Measurements from ENCODE around the gene POU2AF2. TPM values are rescaled to one million over a fixed set of nuclear protein-coding genes. Genes with fewer than 3 reads are reported as not detected.
"Not testable (repeated sequence)": the region's sequence is repeated elsewhere in the genome, so short reads cannot be mapped to it uniquely, and the experiment has no call there.

The POU2AF2 gene
- polyA plus RNA-seq, 4 donors: 0.12 TPM; not detected in 3

GRCh38 chr11:111301004-111301841 lies 55.7 kb downstream of the POU2AF2 start:
- no peak for DNase-seq (ENCODE audit: low read depth in 4 of 4, low spot score in 3 of 4)

GRCh38 chr11:111301842-111302118 lies 56.3 kb downstream of the POU2AF2 start:
- DNase-seq (ENCODE audit: low read depth in 4 of 4, low spot score in 3 of 4): no peak

GRCh38 chr11:111302298-111302697 lies 56.8 kb downstream of the POU2AF2 start:
- DNase-seq (ENCODE audit: low read depth in 4 of 4, low spot score in 3 of 4): no peak

DNA sequence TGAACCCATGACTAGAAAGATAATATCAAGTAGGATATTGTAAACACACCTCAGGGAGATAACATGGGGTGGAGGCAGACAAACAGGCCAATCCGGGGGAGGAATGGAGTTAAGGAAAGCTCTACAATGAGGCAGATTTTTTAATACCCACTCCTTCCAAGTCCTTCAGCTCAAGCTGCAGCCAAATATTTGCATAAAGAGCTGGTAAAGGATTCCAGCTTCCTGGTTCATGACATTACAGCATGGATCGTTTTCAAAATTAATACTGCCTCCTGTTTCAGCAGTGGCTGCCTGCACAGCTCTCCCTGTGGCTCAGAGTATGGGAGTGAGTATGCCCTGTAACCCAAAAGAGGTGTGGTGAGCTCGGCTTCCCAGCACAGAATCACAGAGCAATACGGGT lies 57.9 kb downstream of the POU2AF2 start:
- no peak for DNase-seq (ENCODE audit: low read depth in 4 of 4, low spot score in 3 of 4)

- DNase-seq (ENCODE audit: low read depth in 4 of 4, low spot score in 3 of 4): no peak
Observed at GRCh38 chr11:111305162-111305802, 59.8 kb downstream of the POU2AF2 start.

DNA sequence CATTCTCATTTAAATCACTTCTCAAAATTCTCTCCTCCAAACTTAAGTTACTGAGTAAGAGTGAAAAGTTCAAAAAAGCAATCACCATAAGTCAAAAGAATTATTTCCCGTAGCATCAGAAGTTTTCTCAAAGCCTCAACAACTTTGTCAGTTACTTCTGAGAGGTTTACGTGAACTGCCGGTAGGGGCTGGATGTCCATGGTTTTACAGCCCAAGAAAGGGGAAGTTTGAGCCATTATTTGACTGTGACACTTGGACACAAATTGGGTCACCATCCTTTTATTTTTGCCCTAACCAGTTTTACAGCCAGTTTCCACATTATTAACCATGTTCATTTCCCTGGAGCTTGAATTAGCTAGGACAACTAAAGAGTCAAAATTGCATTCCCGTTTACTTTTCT lies 60.4 kb downstream of the POU2AF2 start:
- DNase-seq (ENCODE audit: low read depth in 4 of 4, low spot score in 3 of 4): no peak

GRCh38 chr11:111306321-111306720 lies 60.8 kb downstream of the POU2AF2 start:
- DNase-seq (ENCODE audit: low read depth in 4 of 4, low spot score in 3 of 4): no peak

- no peak for DNase-seq (ENCODE audit: low read depth in 4 of 4, low spot score in 3 of 4)
Observed at GRCh38 chr11:111307472-111308108, 62.1 kb downstream of the POU2AF2 start.

DNA sequence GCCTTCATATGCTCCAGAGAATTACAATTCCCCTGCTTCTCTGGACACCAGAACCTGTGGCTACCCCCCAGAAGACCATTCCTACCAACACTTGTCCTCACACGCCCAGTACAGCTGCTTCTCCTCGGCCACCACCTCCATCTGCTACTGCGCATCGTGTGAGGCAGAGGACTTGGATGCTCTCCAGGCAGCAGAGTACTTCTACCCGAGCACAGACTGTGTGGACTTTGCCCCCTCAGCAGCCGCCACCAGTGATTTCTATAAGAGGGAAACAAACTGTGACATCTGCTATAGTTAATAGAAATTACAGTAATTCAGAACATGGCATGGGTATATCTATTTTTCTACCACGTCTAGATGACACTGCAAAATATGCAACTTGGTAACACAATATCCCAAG lies 62.6 kb downstream of the POU2AF2 start:
- no peak for DNase-seq (ENCODE audit: low read depth in 4 of 4, low spot score in 3 of 4)

DNA sequence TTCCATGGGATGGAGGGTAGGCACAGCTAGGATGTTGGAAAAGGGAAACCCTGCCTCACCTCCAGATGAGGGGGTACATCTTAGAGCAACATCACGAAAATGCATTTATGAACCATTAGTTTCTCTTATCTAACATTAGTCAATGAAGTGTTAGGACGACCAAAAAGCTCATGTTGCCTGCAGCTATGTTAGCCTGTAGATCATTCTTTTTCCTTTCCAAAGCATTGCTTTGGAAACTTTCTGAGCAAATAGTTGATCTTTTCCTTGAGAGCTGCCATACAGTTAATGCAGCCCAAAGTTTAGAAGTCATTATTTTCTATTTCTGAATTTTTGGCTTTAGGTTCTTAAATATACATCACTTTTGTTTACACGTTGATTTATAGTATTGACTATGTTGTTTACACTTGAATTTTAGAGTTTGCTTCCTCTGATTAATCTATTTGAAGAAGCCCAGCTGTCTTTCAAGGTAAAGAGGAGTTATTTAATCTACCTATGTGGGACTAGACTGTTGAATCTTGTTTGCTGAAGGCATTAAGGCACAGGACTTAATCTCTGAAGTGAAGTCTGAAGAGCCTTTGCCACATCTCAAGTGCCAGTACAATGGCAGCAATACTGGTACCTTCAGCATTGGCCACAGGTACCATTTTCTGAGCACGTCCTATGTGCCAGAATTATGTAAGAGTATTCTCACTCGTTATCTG lies 63.8 kb downstream of the POU2AF2 start:
- DNase-seq (ENCODE audit: low read depth in 4 of 4, low spot score in 3 of 4): no peak

- DNase-seq (ENCODE audit: low read depth in 4 of 4, low spot score in 3 of 4): no peak
Observed at GRCh38 chr11:111310088-111310487, 64.6 kb downstream of the POU2AF2 start.

DNA sequence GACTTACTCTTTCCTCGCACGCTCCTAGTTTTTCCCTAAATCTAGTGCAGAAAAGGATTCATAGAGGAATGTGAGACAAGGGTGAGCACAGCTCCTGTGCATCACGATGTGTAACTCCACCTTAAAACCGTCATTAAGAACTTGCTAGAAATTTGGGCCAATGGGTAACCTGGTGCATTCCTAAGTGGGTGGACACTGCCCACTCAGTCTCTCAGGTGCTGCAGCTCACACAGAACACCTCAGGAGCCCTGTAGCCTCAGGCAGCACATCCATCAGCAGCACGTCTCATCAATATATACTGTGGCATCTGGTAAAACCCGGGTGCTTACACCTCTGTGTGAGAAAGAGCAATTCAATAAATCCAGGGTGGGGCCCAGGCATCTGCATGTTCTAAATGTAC lies 65.2 kb downstream of the POU2AF2 start:
- no peak for DNase-seq (ENCODE audit: low read depth in 4 of 4, low spot score in 3 of 4)

- DNase-seq (ENCODE audit: low read depth in 4 of 4, low spot score in 3 of 4): no peak
Observed at GRCh38 chr11:111312076-111312475, 66.6 kb downstream of the POU2AF2 start.

- no peak for DNase-seq (ENCODE audit: low read depth in 4 of 4, low spot score in 3 of 4)
Observed at GRCh38 chr11:111319296-111319695, 73.8 kb downstream of the POU2AF2 start.

GRCh38 chr11:111320199-111320598 lies 74.7 kb downstream of the POU2AF2 start:
- not testable (repeated sequence) for DNase-seq (ENCODE audit: low read depth in 4 of 4, low spot score in 3 of 4)

GRCh38 chr11:111320728-111321568 lies 75.4 kb downstream of the POU2AF2 start:
- no peak for DNase-seq (ENCODE audit: low read depth in 4 of 4, low spot score in 3 of 4)

GRCh38 chr11:111322534-111322933 lies 77.0 kb downstream of the POU2AF2 start:
- DNase-seq (ENCODE audit: low read depth in 4 of 4, low spot score in 3 of 4): no peak

DNA sequence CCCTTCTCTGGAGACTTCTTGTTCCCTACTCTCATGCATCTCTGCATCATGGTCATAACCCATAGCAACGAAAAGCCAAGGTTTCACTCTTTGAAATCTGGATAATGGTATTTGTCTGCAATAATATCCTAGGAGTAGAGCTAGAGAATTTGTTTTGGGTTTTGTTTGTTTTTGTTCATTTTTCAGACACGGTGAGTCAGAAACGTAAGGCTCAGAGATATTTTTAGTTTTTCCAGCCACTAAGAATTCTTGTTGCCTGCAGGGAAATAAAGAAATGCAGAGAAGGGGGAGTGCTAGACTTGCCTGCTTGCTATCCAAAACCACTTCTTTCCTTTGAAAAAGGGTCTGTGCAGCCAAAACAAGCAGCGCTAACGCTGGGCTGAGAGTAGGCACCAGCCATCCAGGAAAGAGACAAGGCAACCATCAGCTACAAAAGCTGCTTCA lies 78.8 kb downstream of the POU2AF2 start:
- DNase-seq (ENCODE audit: low read depth in 4 of 4, low spot score in 3 of 4): no peak

- DNase-seq (ENCODE audit: low read depth in 4 of 4, low spot score in 3 of 4): no peak
Observed at GRCh38 chr11:111325259-111325658, 79.7 kb downstream of the POU2AF2 start.

GRCh38 chr11:111326824-111327223 lies 81.3 kb downstream of the POU2AF2 start:
- no peak for DNase-seq (ENCODE audit: low read depth in 4 of 4, low spot score in 3 of 4)
